ENCODE measurements around the gene ZNF787. TPM values are rescaled to one million over a fixed set of nuclear protein-coding genes. Genes with fewer than 3 reads are reported as not detected.

Gene ZNF787
- total RNA-seq, 1 donor from 2014 or later: 33.3 TPM

Other genes with a start within 250 kb of the ZNF787 start
- not detected in 2 replicates for gene NLRP13, start 189.0 kb downstream of the ZNF787 start, total RNA-seq
- not detected in 2 replicates for gene NLRP8, start 173.5 kb downstream of the ZNF787 start, total RNA-seq
- gene NLRP5, start 134.5 kb downstream of the ZNF787 start, total RNA-seq: not detected in 2 replicates
- gene ZNF444, start 20.0 kb upstream of the ZNF787 start, total RNA-seq: 29.6 and 32.4 TPM in 2 replicates
- not detected in 2 replicates for gene GALP, start 54.7 kb upstream of the ZNF787 start, total RNA-seq
- not detected in 2 replicates for gene ZSCAN5B, start 76.5 kb upstream of the ZNF787 start, total RNA-seq
- not detected in 2 replicates for gene ZSCAN5C, start 81.0 kb upstream of the ZNF787 start, total RNA-seq
- gene EDDM13, start 151.5 kb upstream of the ZNF787 start, total RNA-seq: 2.8 and 3.7 TPM in 2 replicates
- 10.0 and 10.1 TPM in 2 replicates for gene ZSCAN5A, start 193.5 kb upstream of the ZNF787 start, total RNA-seq